Gastroesophageal sphincter (tissue), 4 donors: ENCODE data around the gene FKBP15. TPM values are rescaled to one million over a fixed set of nuclear protein-coding genes. Genes with fewer than 3 reads are reported as not detected.
"Not testable (repeated sequence)": the region's sequence is repeated elsewhere in the genome, so short reads cannot be mapped to it uniquely, and the experiment has no call there.

Source experiments
- ATAC-seq: fragments of 150-250 bp; one replicate; pipeline ENCODE4 v1.9.1; 2016; ENCODE audit warnings: mild to moderate bottlenecking, moderate library complexity
- H3K27ac ChIP-seq, 4 donors: fragments of 200-600 bp; sonication (generic) in 3 of 4; 1 replicate in 3 of 4; 2 replicates in 1 of 4; pipeline ENCODE4 v1.5.1; 2016 to 2019
- H3K27me3 ChIP-seq: fragments of 200-600 bp; sonication (generic); one replicate; pipeline ENCODE4 v1.5.1; 2019
- H3K36me3 ChIP-seq, 2 donors: fragments of 200-600 bp; sonication (generic); one replicate each; pipeline ENCODE4 v1.5.1; 2019; ENCODE audit warnings: control low read depth in 1 of 2
- H3K4me1 ChIP-seq, 3 donors: fragments of 200-600 bp; sonication (generic); 1 replicate in 2 of 3; 2 replicates in 1 of 3; pipeline ENCODE4 v1.5.1; 2016 to 2019; ENCODE audit warnings: control low read depth in 2 of 3
- H3K4me3 ChIP-seq, 2 donors: fragments of 200-600 bp; sonication (generic); one replicate each; pipeline ENCODE4 v1.5.1; 2019; ENCODE audit warnings: mild to moderate bottlenecking in 1 of 2, moderate library complexity in 1 of 2
- H3K9me3 ChIP-seq, 3 donors: fragments of 200-600 bp; sonication (generic); one replicate each; pipeline ENCODE4 v1.5.1; 2017 to 2019; ENCODE audit warnings: control low read depth in 2 of 3
- EP300 ChIP-seq: sonication (generic); formaldehyde crosslinking; IDR thresholded peaks from one replicate; pipeline ENCODE4 v1.6.1; 2017; ENCODE audit warnings: antibody characterized with exemption, mild to moderate bottlenecking
- POLR2A ChIP-seq, 2 donors: fragments of 450-650 bp; IDR thresholded peaks; one replicate each; pipeline ENCODE4 v1.6.1; 2017; ENCODE audit warnings: antibody characterized with exemption in 2 of 2, mild to moderate bottlenecking in 2 of 2, moderate library complexity in 1 of 2
- POLR2AphosphoS5 ChIP-seq: sonication (generic); formaldehyde crosslinking; IDR thresholded peaks from one replicate; pipeline ENCODE4 v1.6.1; 2017; ENCODE audit warnings: antibody characterized with exemption
- WGBS, 2 donors: methylation state at CpG; one replicate each; pipeline ENCODE4 v1.1.5; 2018; ENCODE audit warnings: low coverage in 1 of 2; 5-methylcytosine and 5-hydroxymethylcytosine counted together
- total RNA-seq, 4 donors: library from RNA; depleted of rRNA; stranded (reverse); fragments of >200 nt; gene quantifications; one replicate each; pipeline ENCODE4 v1.1.0, GENCODE V29; 2016
- TF ChIP-seq, protein P1 (sequence below), 4 experiments: fragments of 200-600 bp in 2 of 4; fragments of 450-650 bp in 2 of 4; sonication (generic) in 1 of 4; IDR thresholded peaks; one replicate each; pipeline ENCODE4 v1.5.1; 2017 to 2019; ENCODE audit warnings: antibody characterized with exemption in 4 of 4, mild to moderate bottlenecking in 2 of 4, moderate library complexity in 2 of 4

FKBP15 gene
- total RNA-seq, 4 donors from 2014 or later = 20.2 to 30.7 (median 22.7) TPM

- H3K36me3 ChIP-seq = no peaks in the 10 kb centered on the region
- H3K4me3 ChIP-seq = no peak overlapping the region
- H3K27ac ChIP-seq = no peak overlapping the region
- no peaks in the 10 kb centered on the region for H3K9me3 ChIP-seq
- peaks cover 0 to 35% (median 6%) of the 10 kb centered on the region in 3 donors for H3K4me1 ChIP-seq
- ATAC-seq = no peak
- WGBS, 2 donors = 85 to 87% methylated on average over 6 of the region's 8 CpGs
- TF ChIP-seq POLR2AphosphoS5 (no peak), POLR2A (IDR thresholded peaks at IDR 0.05) (no peak), EP300 (no peak)
- TF ChIP-seq, protein P1, sequence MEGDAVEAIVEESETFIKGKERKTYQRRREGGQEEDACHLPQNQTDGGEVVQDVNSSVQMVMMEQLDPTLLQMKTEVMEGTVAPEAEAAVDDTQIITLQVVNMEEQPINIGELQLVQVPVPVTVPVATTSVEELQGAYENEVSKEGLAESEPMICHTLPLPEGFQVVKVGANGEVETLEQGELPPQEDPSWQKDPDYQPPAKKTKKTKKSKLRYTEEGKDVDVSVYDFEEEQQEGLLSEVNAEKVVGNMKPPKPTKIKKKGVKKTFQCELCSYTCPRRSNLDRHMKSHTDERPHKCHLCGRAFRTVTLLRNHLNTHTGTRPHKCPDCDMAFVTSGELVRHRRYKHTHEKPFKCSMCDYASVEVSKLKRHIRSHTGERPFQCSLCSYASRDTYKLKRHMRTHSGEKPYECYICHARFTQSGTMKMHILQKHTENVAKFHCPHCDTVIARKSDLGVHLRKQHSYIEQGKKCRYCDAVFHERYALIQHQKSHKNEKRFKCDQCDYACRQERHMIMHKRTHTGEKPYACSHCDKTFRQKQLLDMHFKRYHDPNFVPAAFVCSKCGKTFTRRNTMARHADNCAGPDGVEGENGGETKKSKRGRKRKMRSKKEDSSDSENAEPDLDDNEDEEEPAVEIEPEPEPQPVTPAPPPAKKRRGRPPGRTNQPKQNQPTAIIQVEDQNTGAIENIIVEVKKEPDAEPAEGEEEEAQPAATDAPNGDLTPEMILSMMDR (IDR thresholded peaks at IDR 0.05) = no peak
- peaks cover 15% of the 10 kb centered on the region for H3K27me3 ChIP-seq
Measured at GRCh38 chr9:113148781-113149510, 72.1 kb downstream of the FKBP15 start.

DNA sequence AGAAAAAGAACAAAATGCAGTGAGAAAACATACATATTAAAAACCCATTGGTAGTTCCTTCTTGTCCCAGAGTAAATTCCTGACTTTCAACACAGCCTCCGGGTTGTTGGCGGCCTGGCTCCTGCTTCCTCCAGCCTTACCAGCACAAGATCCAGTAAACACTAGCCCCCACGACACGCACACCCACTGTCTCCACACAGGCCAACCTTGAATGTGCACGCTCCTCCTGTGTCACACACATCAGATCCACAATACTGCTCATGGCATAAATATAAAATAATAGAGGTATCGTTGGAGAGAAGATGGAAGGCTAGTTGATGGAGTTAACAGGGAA is 72.7 kb downstream of the FKBP15 start:
- TF ChIP-seq POLR2A (IDR thresholded peaks at IDR 0.05) (no peak), POLR2AphosphoS5 (no peak), EP300 (no peak)
- TF ChIP-seq, protein P1 (IDR thresholded peaks at IDR 0.05) = no peak
- no peak for ATAC-seq
- 75 to 90% methylated on average over 6 of the region's 6 CpGs for WGBS, 2 donors

DNA sequence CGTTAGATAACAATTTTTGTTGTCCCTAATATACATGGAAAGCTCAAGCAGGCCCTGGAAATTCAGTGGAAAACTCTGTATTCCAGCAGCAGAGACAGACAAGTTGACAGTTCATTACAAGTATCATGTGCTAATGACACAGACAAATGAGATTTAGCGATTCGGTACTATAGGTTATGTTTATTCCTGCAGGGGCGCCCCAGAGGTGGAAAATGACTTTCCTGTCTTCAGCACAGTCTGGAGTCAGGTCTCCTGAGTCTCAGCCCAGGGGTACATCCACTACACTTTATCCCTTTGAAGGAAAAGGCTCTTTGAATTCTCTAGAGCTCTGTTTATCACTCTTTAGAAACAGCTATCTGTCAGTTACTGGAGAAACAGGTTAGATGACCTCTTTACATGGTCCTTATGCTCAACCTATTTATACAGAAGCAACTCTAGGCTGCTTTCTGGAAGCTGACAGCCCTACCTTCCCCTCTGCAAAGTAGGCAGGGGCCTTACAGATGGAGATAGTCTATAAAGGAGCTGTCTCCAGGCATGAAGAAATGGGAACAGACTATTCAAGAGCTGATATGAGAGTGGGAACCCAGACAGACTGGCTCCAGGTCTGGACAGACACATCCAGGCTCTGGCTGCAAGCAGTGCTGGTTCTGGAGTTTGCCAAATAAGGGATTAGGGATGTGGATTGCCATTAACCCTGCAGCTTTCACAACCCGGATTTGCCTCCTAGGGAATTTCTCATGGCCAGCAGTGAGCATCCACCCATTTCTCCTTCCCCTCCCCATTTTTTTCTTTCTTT is 77.4 kb downstream of the FKBP15 start:
- Histone ChIP-seq H3K4me1 (no peaks in the 10 kb centered on the region), H3K27me3 (peaks cover 19% of the 10 kb centered on the region), H3K4me3 (no peak overlapping the region), H3K9me3 (peaks cover 0 to 17% (median 0%) of the 10 kb centered on the region in 3 donors), H3K27ac (no peak overlapping the region), H3K36me3 (no peaks in the 10 kb centered on the region)
- no peak for ATAC-seq
- WGBS, 2 donors = 49 to 52% methylated on average over 4 to 5 of the region's 5 CpGs
- TF ChIP-seq POLR2A (IDR thresholded peaks at IDR 0.05) (no peak), POLR2AphosphoS5 (no peak), EP300 (no peak)
- TF ChIP-seq, protein P1 (IDR thresholded peaks at IDR 0.05) = no peak

More for the DNA sequence above, 72.7 kb downstream of the FKBP15 start:
- Histone ChIP-seq H3K9me3 (no peaks in the 10 kb centered on the region), H3K27ac (no peak overlapping the region), H3K4me3 (no peak overlapping the region), H3K36me3 (no peaks in the 10 kb centered on the region), H3K4me1 (peaks cover 0 to 29% (median 3%) of the 10 kb centered on the region in 3 donors), H3K27me3 (peaks cover 19% of the 10 kb centered on the region)

- H3K4me1 ChIP-seq, H3K4me3 ChIP-seq, H3K27ac ChIP-seq, H3K36me3 ChIP-seq, ATAC-seq: not testable (repeated sequence)
- Histone ChIP-seq H3K27me3 (peaks cover 21% of the 10 kb centered on the region), H3K9me3 (peaks cover 0 to 17% (median 0%) of the 10 kb centered on the region in 3 donors)
- 84 to 91% methylated on average over 9 of the region's 9 CpGs for WGBS, 2 donors
Measured at GRCh38 chr9:113140896-113141295, 80.2 kb downstream of the FKBP15 start.

DNA sequence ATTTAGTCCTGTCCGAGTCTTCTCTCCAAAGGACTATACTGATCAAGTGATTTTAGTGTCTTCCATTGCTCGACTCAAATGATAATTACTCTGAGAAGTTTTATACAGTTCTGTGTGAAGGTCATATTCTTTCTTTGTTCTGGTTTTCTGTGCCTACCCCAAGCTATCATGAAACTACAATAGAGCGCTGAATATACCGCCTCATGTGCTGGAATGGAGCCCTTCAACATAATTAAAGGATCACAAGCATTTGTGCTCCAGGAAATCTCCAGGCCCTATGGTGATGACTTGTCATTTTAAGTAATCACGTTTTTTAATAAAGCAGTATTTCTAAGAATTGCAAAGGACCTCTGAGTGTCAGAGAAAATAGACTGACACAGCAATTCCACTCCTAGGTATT is 81.1 kb downstream of the FKBP15 start:
- Histone ChIP-seq H3K4me3 (no peak overlapping the region), H3K27ac (no peak overlapping the region), H3K9me3 (peaks cover 0 to 17% (median 0%) of the 10 kb centered on the region in 3 donors), H3K4me1 (no peaks in the 10 kb centered on the region), H3K36me3 (no peaks in the 10 kb centered on the region), H3K27me3 (peaks cover 17% of the 10 kb centered on the region)
- no peak for ATAC-seq
- 66 to 84% methylated on average over 5 of the region's 5 CpGs for WGBS, 2 donors
- TF ChIP-seq EP300 (no peak), POLR2AphosphoS5 (no peak), POLR2A (IDR thresholded peaks at IDR 0.05) (no peak)
- TF ChIP-seq, protein P1 (IDR thresholded peaks at IDR 0.05) = no peak
